Endothelial cell of umbilical vein (primary cell): ENCODE results near the gene MED15. TPM values are rescaled to one million over a fixed set of nuclear protein-coding genes. Genes with fewer than 3 reads are reported as not detected.

Source experiments
- BruUV-seq: library from RNA; stranded (reverse); fragments of 400-500 nt; replicated peaks from 2 replicates; lab custom pipeline; 2021; lab: Mats Ljungman, UMichigan
- CTCF ChIA-PET: fragments of 300-600, 350-600 bp; sonication (Branson Sonifier 250); formaldehyde crosslinking; loops from one replicate; lab custom pipeline; 2021; ENCODE audit warnings: antibody characterized with exemption, inconsistent platforms; lab: Charles Lee
- POLR2A ChIA-PET: fragments of 300-600, 350-600 bp; sonication (Branson Sonifier 250); formaldehyde crosslinking; loops from one replicate; lab custom pipeline; 2021; ENCODE audit warnings: antibody characterized with exemption, inconsistent platforms; lab: Charles Lee
- DNase-seq: peaks from one replicate; pipeline ENCODE4 v3.0.0-alpha.2; 2011; ENCODE audit warnings: low read depth, low spot score
- FAIRE-seq: peaks from 2 replicates; lab custom pipeline; 2011; peaks lifted over from hg19 to GRCh38; lab: Jason Lieb, UNC
- H2AFZ ChIP-seq: 2 replicates; pipeline ENCODE4 v1.6.0; 2012; ENCODE audit warnings: low read depth, low read length, control low read depth, inconsistent platforms
- H3K27ac ChIP-seq: 2 replicates; pipeline ENCODE4 v1.5.1; 2011; ENCODE audit warnings: low read depth, mild to moderate bottlenecking, control low read depth, low read length, moderate library complexity; ENCODE audit not compliant: insufficient read depth
- H3K27me3 ChIP-seq, 2 experiments: 2 replicates each; pipeline versions ENCODE4 v1.6.0 to v1.6.1; 2011; ENCODE audit warnings: low read length in 2 of 2, mixed read lengths in 1 of 2; ENCODE audit not compliant: control insufficient read depth in 2 of 2, insufficient read depth in 2 of 2
- H3K36me3 ChIP-seq, 2 experiments: 2 replicates in 1 of 2; 3 replicates in 1 of 2; pipeline ENCODE4 v1.5.1; 2011; ENCODE audit warnings: low read length in 2 of 2, mild to moderate bottlenecking in 1 of 2, moderate library complexity in 1 of 2; ENCODE audit not compliant: control insufficient read depth in 2 of 2, insufficient read depth in 2 of 2; ENCODE audit errors: extremely low read depth in 1 of 2
- H3K4me1 ChIP-seq: 3 replicates; pipeline ENCODE4 v1.5.1; 2011; ENCODE audit warnings: mild to moderate bottlenecking, low read length; ENCODE audit not compliant: control insufficient read depth, insufficient read depth; ENCODE audit errors: extremely low read depth
- H3K4me2 ChIP-seq: 2 replicates; pipeline ENCODE4 v1.6.1; 2011; ENCODE audit warnings: low read length, control low read depth, mixed read lengths; ENCODE audit not compliant: insufficient read depth
- H3K4me3 ChIP-seq, 3 experiments: fragments of 200-600 bp in 1 of 3; sonication (generic), shearing (Covaris generic) in 1 of 3; replicated peaks in 1 of 3; 2 replicates each; pipeline ENCODE4 v1.5.1; 2011 to 2016; ENCODE audit warnings: control low read depth in 3 of 3, low read length in 3 of 3, mild to moderate bottlenecking in 2 of 3, inconsistent platforms in 1 of 3, low read depth in 1 of 3, moderate library complexity in 1 of 3; ENCODE audit not compliant: insufficient read depth in 1 of 3
- H3K79me2 ChIP-seq: 2 replicates; pipeline ENCODE4 v1.6.0; 2012; ENCODE audit warnings: low read length, inconsistent platforms; ENCODE audit not compliant: control insufficient read depth, insufficient read depth
- H3K9ac ChIP-seq: replicated peaks from 2 replicates; pipeline ENCODE3; 2011; ENCODE audit warnings: low read length, control low read depth; ENCODE audit not compliant: insufficient read depth; ENCODE audit errors: extremely low read depth
- H3K9me1 ChIP-seq: replicated peaks from 3 replicates; pipeline ENCODE4 v1.6.0; 2011; ENCODE audit warnings: mild to moderate bottlenecking, low read length; ENCODE audit not compliant: control insufficient read depth, insufficient read depth; ENCODE audit errors: extremely low read depth
- H3K9me3 ChIP-seq: replicated peaks from 2 replicates; pipeline ENCODE4 v1.5.1; 2012; ENCODE audit warnings: low read length, inconsistent platforms; ENCODE audit not compliant: control insufficient read depth, insufficient read depth
- H4K20me1 ChIP-seq: replicated peaks from 2 replicates; pipeline ENCODE3; 2011; ENCODE audit warnings: mild to moderate bottlenecking, low read length; ENCODE audit not compliant: control insufficient read depth, insufficient read depth; ENCODE audit errors: extremely low read depth
- EZH2 ChIP-seq: IDR thresholded peaks from 2 replicates; pipeline ENCODE4 v1.6.1; 2012; ENCODE audit warnings: borderline replicate concordance, low read depth, mild to moderate bottlenecking, moderate library complexity, low read length, inconsistent platforms; ENCODE audit not compliant: severe bottlenecking
- FOS ChIP-seq: IDR thresholded peaks from 2 replicates; pipeline ENCODE4 v1.6.1; 2011; ENCODE audit warnings: mild to moderate bottlenecking, low read length, moderate library complexity, borderline replicate concordance; ENCODE audit not compliant: insufficient read depth
- POLR2AphosphoS5 ChIP-seq: IDR thresholded peaks from 2 replicates; pipeline ENCODE4 v1.6.1; 2012; ENCODE audit warnings: low read depth, mild to moderate bottlenecking, control low read depth, low read length, moderate library complexity; ENCODE audit not compliant: insufficient read depth
- dilution Hi-C: fragments of 300-500 bp; cut with MboI; formaldehyde crosslinking; loops from one replicate; pipeline ENCODE4 v1.15.0; 2019; ENCODE audit warnings: low sequenced_read_pairs; ENCODE audit not compliant: extremely low pct_ligation_motif_present
- intact Hi-C: fragments of 100-400 bp; cut with micrococcal nuclease; formaldehyde crosslinking; loops from one replicate; pipeline ENCODE4 v1.10.0; 2022
- polyA plus RNA-seq, 4 experiments: library from polyadenylated mRNA; depleted of rRNA in 3 of 4; stranded (reverse) in 3 of 4; unstranded in 1 of 4; fragments of >200 nt; gene quantifications; 2 replicates each; pipeline versions ENCODE4 v1.2.1 to v1.2.3, GENCODE V29; 2011 to 2012; ENCODE audit warnings: missing spikeins in 1 of 4
- total RNA-seq: library from RNA; stranded (reverse); gene quantifications from 2 replicates; pipeline ENCODE4 v1.2.3, GENCODE V29; 2021
- TF ChIP-seq, protein P1 (sequence below): IDR thresholded peaks from 2 replicates; pipeline ENCODE4 v1.6.1; 2011; ENCODE audit not compliant: insufficient read depth, insufficient read length
- TF ChIP-seq, protein P2 (sequence below), 2 donors: IDR thresholded peaks; 1 replicate in 1 of 2; 2 replicates in 1 of 2; pipeline ENCODE4 v1.5.1; 2011; ENCODE audit warnings: low read length in 2 of 2, mild to moderate bottlenecking in 2 of 2, moderate library complexity in 2 of 2, control low read depth in 1 of 2, inconsistent platforms in 1 of 2, low read depth in 1 of 2; ENCODE audit not compliant: insufficient read depth in 1 of 2; ENCODE audit errors: extremely low read depth in 1 of 2

MED15 gene
- total and polyA plus RNA-seq, 2 donors (not counting 3 experiments of a cell fraction or from before 2014, with no cell fraction given), result 68.1 to 138 TPM

DNA sequence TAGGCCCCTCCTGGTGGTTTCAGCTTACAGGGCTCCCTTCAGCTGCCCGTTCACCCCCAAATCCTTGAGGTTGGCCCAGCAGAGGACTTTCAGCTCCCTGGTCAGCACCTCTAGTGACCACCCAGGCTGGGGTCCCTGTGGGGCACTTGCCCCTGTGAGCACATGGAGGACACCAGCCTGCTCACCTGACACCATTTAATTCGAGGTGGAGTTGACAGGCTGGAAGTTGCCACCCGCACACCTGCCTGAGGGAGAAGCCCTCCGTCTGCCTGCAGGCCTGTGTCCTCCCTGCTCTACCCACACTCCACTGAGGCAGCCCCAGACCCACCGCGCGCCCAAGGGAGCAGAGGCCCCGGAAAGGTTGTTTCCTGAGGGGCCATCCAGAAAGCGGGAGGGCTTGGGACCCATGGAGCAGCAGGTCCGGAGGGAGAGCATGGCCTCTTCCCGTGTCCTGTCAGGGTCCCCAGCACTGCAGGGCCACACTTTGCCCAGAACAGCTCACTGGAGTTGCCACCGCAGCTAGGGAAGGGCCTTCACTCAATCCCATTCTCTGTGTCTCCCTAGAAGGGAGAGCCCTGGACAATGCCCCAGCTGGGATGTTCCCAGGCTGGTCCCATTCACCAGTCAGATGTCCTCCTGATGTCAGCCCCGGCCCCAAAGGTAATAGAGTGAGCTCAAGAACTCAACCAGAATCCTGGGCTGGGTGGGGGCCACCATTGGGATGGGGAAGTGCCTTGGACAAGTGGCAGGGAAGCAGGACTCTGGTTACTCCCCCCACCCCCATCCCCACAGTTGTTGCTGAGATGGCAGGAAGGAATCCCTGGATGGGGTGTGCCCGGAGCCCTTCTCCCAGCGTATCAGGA, 82.4 kb downstream of the MED15 start:
- H4K20me1 ChIP-seq, result no peaks in the 10 kb centered on the region
- no peaks in the 10 kb centered on the region for H3K9me1 ChIP-seq
- peaks cover 13 to 26% of the 10 kb centered on the region in 2 experiments for H3K36me3 ChIP-seq
- no peak overlapping the region for H3K4me2 ChIP-seq
- dilution Hi-C loops (no loop called here), intact Hi-C loops (no loop called here)
- no peak overlapping the region for H3K27ac ChIP-seq
- no peaks in the 10 kb centered on the region for H3K9me3 ChIP-seq
- no peak overlapping the region for H3K4me3 ChIP-seq
- H3K79me2 ChIP-seq, result no peaks in the 10 kb centered on the region
- no peaks in the 10 kb centered on the region for H3K27me3 ChIP-seq
- no peak for DNase-seq
- no peak for FAIRE-seq
- no peak overlapping the region for H2AFZ ChIP-seq
- H3K4me1 ChIP-seq, result no peaks in the 10 kb centered on the region
- BruUV-seq, result no TSS peak
- ChIA-PET POLR2A (no interaction called here), CTCF (no interaction called here)
- H3K9ac ChIP-seq, result no peak overlapping the region
- TF ChIP-seq, protein P1, sequence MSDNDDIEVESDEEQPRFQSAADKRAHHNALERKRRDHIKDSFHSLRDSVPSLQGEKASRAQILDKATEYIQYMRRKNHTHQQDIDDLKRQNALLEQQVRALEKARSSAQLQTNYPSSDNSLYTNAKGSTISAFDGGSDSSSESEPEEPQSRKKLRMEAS, result no peak
- TF ChIP-seq POLR2AphosphoS5 (no peak), EZH2 (no peak), FOS (no peak)
- TF ChIP-seq, protein P2, sequence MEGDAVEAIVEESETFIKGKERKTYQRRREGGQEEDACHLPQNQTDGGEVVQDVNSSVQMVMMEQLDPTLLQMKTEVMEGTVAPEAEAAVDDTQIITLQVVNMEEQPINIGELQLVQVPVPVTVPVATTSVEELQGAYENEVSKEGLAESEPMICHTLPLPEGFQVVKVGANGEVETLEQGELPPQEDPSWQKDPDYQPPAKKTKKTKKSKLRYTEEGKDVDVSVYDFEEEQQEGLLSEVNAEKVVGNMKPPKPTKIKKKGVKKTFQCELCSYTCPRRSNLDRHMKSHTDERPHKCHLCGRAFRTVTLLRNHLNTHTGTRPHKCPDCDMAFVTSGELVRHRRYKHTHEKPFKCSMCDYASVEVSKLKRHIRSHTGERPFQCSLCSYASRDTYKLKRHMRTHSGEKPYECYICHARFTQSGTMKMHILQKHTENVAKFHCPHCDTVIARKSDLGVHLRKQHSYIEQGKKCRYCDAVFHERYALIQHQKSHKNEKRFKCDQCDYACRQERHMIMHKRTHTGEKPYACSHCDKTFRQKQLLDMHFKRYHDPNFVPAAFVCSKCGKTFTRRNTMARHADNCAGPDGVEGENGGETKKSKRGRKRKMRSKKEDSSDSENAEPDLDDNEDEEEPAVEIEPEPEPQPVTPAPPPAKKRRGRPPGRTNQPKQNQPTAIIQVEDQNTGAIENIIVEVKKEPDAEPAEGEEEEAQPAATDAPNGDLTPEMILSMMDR (IDR thresholded peaks at IDR 0.05; ENCODE audit: extremely low read depth in 1 of 2, insufficient read depth in 1 of 2, low read depth in 1 of 2, low read length in 2 of 2), result no peak
